Fibroblast of skin of right quadriceps (primary cell): ENCODE data around the gene PDC.

Source experiments
- DNase-seq: peaks from one replicate; pipeline ENCODE4 v3.0.0-alpha.2; 2013

PDC gene

DNA sequence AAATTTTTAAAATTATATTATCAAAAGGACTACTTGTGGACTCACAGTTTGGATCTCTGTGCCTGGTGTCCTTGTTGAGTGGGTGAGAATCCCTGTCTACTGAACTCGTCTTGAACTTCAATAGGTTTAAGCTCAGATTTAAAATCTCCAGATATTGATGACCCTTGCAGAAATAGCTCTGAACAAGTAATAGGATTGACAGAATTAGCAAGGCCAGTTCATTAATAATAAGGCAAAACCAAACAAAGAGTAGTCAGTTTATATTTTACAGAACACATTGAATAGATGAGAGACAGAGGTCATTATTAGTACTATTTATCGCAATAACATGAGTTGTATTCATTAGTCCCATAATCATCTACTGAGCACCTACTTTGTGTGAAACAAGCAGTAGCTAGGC is at the start of gene PDC:
Gene PDC, minus strand, starts transcription at position 101 of the 400 bp plus-strand sequence. CDS start 11,655 bp downstream, outside the sequence.
- DNase-seq, result no peak

- DNase-seq, result peak; percentile 80
These were observed 42.3 kb upstream of the PDC start for GRCh38 chr1:186503190-186503589.

- peak; percentile 83 for DNase-seq
These were observed 41.2 kb upstream of the PDC start for GRCh38 chr1:186502087-186502486.

- DNase-seq, result no peak
These were observed 39.9 kb upstream of the PDC start for GRCh38 chr1:186500804-186501203.

DNA sequence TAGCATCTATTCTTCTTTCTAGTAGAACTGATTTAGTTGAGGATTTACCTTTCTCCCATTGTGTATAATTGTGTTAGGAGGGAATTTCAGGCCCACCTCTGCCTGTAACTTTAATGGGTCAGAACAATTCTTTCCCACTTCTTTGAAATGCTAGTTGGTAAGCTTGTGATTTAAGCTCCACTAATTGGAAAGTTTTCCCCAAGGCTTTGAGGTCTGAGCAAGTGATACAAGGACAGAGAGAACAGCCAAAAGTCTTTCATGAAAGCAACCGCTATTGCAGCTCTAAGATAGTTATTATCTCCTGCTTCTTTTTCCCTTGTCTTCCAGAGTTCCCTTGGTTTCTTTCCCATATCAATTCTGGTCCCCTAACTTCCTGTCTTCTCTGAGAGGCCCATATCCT is 38.7 kb upstream of the PDC start:
- no peak for DNase-seq

GRCh38 chr1:186498695-186499389 is 37.9 kb upstream of the PDC start:
- peak; percentile 92 for DNase-seq

DNA sequence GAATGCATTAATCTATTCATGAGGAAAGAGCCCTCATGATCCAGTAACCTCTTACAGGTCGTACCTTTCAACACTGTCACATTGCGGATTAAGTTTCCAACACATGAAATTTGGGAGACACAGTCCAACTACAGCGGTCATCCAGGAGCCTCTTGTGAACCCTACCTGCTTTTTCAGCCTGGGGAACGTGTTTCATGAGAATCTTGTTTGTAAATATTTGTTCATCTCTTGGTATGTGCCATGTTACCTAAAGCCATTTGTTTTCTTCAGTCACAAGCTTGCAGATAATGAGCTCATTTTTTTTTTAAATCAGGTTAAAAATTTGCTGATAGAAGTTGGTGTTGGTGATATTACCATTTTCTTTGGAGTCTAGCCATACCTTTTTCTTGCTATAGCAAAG is 37.2 kb upstream of the PDC start:
- DNase-seq, result no peak

DNA sequence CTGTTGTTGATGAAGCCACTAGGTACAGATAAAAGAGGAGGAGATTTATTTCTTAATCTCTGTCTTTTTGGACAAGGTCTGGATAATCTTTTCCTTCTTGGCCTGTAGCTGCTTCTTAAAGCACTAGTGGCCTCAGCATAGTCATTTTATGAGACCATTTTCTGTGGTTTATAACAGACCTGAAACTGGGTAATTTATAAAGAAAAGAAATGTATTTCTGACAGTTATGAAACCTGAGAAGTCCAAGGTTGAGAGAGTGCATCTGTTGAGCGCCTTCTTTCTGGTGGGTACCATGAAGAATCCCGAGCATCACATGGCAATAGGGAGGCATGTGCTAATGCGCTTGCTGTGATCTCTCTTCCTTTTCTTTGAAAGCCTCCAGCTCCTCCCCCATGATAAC is 36.7 kb upstream of the PDC start:
- no peak for DNase-seq

DNA sequence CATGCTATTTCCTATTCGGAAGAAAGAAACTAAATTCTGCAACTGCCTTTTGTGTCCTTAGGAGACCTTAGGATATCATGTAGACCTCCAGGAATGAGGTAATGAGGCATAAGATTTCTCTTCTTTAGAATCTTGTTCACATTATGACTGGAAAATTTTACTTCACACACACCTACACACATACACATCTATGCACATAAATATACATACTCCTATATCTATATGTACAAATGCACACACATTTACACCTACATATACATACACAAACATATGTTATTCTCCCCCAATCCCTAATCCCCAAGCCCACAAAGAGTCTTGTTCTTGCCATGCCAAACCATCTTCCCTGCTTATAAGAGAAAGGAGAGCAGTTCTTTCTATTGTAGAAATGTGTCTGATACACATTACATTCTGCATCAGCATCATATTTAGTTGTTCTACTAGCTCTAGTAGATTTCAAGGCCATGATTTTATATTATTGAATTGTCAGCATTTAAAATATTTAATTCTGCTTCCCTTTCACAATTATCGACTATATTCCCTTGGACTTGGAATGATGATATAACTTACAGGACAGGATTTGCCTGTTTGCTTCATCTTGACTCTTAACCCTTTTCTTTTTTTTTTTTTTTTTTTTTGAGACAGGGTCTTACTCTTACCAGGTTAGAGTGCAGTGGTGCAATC is 35.4 kb upstream of the PDC start:
- no peak for DNase-seq

- DNase-seq, result no peak
These were observed 33.9 kb upstream of the PDC start for GRCh38 chr1:186494832-186495271.

GRCh38 chr1:186492531-186493291 is 31.8 kb upstream of the PDC start:
- DNase-seq, result no peak

DNA sequence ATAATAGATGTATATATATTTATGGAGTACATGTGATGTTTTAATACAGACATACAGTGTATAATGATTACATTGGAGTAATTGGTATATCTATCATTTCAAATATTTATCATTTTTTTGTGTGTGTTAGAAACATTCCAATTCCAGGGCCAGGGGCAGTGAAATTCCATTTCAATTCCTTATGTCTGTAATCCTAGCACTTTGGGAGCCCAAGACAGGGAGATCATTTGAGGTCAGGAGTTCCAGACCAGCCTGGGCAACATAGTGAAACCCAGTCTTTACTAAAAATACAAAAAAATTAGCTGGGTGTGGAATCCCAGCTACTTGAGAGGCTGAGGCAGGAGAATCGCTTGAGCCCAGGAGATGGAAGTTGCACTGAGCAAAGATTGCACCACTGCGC is 30.4 kb upstream of the PDC start:
- no peak for DNase-seq

DNA sequence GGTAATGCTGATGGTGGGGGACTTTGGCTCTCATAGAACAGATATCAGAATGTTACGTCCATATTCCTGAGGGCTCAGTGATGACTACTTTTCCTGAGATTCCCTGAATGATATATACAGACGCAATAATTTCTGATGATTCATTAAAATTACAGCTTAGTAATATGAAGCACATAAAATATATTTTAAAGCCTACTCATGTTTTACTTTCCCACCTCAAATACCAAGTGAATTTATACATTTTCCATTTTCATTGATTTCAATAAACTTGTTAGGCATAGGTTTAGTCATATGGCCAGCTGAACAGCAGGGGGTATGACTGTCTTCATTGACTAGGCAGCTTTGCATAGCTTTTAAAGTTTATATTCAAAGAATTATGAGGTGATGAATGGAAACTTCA is 26.2 kb upstream of the PDC start:
- peak; percentile 90 for DNase-seq

DNA sequence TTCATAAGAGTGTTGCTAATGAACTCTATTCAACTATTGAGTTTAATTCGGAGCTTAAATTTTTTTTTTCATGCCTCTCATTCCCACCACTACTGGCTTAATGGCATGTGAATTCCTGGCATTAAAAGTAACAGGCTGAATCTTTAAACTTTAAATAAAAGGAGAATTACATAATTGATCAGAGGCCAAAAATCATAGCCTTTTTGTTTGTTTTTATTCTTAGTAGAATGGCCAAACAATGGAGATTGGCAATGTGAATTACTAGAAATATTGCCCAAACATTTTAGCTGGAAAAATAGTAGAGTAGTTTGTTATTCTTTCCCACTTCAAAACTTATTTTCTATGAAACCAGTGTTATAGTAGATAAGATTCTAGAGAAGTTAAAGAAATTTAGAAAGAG is 25.1 kb upstream of the PDC start:
- no peak for DNase-seq

- DNase-seq, result no peak
These were observed 22.6 kb upstream of the PDC start for GRCh38 chr1:186483561-186483960.

DNA sequence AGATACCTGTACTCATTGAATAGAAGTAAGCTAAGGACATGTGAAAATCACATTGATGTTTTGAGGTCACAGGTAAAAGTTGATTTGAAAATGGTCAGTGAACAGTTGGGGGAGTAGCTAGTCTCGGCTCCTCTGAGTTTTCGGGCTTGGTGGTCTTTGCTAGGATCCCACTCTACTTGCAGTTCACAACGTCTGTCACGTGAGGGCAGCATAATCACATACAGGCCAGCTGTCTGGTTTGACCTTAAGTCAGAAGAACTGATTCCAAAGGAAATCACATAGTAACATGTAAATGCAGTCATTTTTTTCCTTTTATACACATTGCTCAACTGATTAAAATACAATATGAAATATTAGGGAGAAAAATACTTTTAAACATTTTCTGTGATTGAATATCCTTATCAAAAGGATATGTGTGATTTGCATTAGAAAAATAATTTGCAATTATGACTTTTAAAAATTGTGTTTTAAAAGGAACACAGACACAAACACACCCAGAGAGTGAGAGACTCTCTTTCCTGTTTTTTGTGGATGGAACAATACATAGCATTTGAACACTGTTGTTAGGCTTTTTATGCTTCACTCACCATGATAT is 21.8 kb upstream of the PDC start:
- peak; percentile 74 for DNase-seq

DNA sequence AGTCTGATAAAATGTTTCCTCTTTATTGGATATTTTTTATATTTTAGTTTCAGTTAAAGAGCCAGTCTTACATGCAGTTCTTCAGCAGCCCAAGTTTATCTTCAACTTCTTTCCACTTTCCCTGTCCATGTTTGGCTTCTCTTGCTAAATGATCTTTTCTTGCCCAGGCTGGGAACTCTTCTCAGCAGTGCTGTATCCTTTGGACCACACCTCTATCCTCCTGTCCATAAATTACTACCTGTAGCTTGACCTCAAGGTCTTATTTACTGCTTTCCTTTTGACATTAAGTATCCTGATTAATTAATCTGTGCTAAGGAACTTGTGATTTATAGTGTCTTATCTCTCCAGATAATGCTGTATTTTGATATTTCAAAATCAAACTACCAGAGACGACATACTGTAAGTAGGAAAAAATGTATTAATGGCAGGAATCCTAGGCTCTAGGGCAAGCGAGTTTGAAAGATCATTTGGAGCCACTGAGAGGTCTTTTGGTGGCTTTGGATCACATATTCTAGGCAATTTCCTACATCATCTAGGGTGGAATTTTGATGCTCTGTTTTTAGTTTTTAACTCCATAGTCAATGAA is 20.5 kb upstream of the PDC start:
- no peak for DNase-seq

DNA sequence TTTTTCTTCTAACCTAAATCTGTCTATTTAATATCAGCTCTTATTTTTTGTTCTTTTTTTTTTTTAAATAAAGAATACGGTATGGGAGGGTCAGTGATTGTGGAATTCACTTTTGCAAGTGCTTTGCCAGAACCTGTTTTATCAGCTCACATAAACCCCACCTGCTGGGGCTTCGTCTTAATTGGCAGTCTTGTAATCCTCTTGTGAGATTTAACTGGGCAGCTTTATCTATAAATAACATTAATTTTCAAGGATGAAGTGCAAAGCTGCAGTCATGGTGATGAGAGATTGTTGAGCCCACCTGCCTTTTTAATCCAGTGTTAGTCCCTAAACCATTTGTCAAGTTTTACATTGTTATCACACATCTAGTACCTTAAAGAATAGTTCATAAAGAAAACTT is 18.2 kb upstream of the PDC start:
- DNase-seq, result no peak

DNA sequence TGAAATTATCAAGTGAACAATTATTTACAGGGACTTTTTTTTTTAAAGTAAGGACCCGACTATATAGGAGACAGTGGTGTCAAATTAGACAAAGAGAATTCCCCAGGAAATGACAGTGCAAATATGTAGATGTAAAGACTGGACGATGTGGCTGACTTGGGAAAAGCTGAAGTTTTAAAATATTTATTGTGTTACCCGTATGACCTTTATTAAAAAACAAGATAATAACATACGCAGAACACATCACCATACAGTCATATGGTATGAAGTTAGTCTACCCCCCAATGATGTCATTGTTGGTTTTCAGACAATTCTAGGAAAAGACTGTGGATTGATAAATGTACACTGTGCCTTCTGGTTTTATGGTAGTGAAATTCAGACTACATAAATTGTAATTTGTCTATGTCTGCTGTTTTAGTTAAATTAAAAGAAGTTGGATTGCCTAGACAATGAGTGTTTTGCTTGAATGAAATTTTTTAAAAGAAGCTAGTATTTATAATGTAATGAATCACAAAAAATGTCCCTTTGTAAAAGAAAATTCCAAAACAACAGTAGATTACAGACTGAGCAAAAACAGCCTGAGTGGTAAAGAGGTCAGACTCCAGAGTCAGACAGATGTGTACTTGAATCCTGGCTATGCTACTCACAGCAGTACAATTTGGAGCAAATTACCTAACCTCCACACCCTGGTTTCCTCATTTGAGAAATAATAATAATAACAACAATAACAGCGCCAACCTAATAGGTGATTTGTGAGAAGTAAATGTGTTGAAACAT is 15.5 kb upstream of the PDC start:
- peak; percentile 57 for DNase-seq

DNA sequence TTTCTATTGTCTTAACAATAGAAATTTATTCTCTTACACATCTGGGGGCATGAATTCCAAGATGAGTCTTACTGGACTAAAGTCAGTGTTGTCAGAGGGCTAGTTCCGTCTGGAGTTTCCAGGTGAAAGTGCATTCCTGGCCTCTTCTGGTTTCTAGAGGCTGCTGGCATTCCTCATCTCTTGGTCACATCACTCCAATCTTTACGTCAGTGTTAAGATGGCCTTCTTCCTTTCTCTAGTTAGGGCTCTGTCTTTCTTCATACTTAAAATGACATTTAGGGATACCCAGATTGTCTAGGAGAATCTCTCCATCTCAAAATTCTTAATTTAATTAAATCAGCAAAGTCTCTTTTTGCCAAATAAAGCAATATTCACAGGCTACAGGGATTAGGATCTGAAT is 13.3 kb upstream of the PDC start:
- peak; percentile 37 for DNase-seq

DNA sequence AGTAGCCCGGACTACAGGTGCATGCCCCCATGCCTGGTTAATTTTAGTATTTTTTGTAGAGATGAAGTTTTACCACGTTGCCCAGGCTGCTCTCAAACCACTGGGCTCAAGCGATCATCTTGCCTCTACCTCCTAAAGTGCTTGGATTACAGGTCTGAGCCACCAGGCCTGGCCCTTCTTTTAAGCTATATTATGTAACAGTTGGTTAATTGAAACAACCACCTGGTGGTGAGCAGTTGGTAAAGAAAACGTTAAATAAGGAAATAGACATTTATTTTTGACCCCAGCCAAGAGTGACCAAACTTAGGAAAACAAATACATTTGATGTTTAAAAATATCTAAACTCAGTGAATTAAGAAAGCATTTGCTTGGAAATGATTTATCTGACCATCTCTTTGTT is 12.1 kb upstream of the PDC start:
- DNase-seq, result no peak

- DNase-seq, result peak; percentile 45
These were observed 5.0 kb upstream of the PDC start for GRCh38 chr1:186465946-186466345.
